ENCODE measurements around the gene NOTCH2.

- TF ChIP-seq CTCF (IDR thresholded peaks at IDR 0.05; ENCODE audit: low read length) (no peak), EZH2 (optimal IDR thresholded peaks at IDR 0.05; ENCODE audit: low read depth, low read length) (no peak), EZH2phosphoT487 (IDR thresholded peaks at IDR 0.05; ENCODE audit: low read length) (no peak)
Measured at GRCh38 chr1:119882132-119883049, 187.1 kb downstream of the NOTCH2 start.
